ENCODE measurements around the gene TNS3.
"Not testable (repeated sequence)": the region's sequence is repeated elsewhere in the genome, so short reads cannot be mapped to it uniquely, and the experiment has no call there.

Gene TNS3

DNA sequence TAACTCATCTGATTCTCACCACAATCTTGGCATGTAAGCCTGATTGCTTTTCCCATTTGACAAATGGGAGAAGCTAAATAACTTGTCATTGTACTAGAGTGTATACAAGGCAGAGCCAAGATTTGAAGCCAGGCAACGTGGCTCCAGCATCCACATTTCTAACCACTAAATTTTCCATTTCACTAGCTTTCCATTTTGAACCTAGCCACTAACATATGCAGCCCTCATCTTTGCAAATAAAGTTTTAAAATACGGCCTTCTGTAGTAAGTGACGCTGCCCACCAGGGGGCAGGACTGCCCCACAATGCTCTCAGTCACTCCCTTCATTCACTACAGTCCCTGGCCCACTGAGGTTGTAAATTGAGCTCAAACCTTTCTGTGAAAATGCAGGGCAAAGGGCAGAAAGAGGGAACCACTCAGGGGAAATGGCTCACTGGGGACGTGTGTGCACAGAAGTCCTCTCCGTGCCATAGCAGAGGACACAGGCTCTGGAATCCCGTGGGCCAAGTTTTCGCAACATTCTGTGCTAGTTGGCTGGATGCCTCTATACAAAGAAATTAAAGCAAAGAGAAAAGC, 315.7 kb downstream of the TNS3 start:
- DNase-seq = peak; percentile 80

DNA sequence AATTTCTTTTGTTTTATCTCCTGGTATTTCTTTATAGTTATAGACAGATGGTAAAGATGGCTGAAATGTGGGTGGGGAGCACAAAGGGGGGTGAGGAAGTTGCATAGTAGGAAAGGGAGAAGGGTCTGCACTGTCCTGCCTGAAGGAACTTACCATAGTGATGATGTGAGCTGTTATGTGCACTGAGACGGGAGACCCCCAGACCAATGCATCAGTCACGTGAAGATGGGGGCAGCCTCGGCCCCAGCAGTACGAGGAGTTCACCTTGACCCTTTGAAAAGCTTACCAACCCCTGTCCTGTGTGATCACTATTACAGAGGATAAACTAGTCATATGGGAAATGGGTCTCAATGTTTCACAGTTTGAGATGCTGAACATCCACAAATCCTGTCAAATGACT, 316.3 kb downstream of the TNS3 start:
- no peak for DNase-seq

DNA sequence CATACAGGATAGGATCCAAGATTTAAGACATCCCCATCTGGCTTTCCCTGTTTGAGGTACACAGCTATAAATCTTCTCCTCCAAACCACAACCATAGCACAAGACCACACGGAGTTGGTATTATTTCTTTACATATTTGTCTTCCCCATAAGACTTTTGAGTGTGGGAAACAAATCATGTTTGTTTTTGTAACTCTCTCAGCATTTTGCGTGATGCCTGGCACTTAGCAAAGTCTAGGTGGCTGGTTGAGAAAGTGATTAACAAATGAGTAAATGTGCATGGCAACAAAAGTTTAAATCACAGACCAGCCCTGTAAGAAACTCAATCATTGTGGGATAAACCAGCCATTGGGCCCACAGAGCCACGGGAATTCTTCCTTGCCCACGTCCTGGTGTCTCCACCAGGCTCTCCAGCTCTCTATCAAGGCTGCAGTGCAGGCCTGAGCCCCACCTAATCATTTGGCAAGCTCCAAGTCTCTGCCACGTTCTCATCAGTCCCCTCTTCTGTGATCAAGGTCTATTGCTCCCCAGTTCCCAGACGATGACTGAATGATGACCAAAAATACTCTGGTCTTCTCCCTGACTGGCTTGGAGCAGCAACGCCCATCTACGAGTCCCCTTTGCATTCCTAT, 317.8 kb downstream of the TNS3 start:
- no peak for DNase-seq

DNA sequence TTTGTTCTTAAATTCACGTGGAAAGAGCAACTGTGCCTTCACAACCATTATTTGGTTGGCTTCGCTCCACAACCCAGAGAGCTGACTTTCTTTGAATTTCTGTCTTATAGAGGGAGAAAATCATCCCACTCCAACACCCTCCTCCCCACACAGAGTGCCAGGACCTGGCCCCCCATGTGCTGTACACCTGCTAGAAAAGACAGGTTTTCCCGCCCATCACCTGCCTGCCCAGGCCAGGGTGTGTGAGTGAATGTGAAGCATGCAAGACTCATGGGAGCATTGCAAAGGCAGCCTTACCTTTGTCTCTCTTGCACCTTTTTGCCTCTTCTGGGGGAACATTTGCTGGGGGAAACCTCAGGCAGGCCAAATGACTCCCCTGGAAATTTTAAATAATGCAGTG, 319.0 kb downstream of the TNS3 start:
- DNase-seq = no peak

DNA sequence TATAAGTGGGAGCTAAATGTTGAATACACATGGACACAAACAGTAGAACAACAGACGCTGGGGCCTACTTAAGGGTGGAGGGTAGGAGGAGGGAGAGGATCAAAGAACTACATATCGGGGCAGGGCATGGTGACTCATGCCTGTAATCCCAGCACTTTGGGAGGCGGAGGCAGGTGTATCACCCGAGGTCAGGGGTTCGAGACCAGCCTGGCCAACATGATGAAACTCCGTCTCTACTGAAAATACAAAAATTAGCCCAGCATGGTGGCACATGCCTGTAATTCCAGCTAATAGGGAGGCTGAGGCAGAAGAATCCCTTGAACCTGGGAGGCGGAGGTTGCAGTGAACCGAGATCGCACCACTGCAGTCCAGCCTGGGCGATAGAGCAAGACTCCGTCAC, 319.8 kb downstream of the TNS3 start:
- not testable (repeated sequence) for DNase-seq

DNA sequence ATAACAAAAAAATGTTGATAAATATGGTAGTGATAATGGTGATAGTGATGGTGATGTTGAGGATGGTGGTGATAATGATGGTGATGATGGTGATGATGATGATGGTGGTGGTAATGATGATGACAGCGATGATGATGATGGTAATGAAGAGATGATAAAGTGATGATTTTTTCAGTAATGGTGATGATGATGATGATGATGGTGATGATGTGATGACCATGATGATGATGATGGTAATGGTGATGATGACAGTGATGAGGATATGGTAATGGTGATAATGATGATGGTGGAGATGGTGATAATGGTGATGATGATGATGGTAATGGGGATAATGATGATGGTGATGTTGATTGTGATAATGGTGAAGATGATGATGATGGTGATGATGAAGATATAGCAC, 321.6 kb downstream of the TNS3 start:
- DNase-seq = no peak

DNA sequence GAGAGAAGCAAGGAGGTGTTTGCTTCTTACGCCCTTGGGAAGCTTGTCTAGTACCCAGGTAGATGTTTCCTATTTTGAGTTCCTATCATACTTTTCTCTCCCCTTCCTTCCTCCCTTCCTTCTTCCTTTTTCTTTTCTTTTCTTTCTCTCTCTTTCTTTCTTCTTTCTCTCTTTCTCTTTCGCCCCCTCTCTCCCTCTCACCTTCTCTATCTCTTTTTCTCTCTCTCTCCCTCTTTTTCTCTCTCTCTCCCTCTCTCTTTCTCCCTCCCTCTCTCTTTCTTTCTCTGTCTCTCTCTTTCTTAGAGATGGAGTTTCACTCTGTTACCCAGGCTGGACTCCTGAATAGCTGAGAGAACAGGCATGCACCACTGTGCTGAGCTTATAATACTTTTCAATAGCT, 322.2 kb downstream of the TNS3 start:
- DNase-seq = no peak

DNA sequence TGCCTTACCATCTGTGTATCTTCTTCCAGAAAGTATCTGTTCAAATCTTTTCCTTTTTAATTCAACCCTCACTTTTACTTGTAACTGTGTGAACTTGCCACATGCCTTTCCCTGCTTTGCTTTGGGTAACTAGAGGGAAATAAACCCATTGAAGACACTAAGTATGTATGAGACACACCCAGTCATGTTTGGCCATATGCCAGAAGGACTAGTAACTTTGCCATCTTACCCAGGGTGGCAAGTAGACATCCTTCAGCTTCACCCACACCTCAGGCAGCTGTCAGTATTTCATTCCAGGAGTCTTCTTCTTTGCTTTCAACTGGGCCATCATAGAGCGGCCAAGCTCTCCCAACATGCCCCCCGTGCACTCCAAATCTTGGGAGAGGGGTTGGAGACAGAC, 323.1 kb downstream of the TNS3 start:
- no peak for DNase-seq

DNA sequence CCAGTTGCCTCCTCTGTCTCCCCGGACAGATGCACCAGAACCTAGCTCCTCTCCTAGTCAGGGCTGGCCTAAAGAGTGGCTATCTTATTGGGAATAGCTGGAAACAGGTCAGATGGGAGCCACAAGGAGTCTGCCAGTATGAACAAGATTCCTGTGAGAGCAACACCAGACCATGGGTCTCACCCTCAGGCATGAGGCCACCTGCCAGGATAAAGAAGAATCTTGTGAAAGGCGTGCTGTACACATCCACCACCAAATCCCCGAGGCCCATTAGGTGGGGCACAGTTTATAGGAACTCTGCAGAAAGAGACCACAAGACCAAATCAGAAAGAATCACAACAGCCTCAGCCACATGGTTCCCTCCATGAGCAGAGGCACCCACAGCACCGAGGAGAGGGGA, 325.9 kb downstream of the TNS3 start:
- DNase-seq = no peak

DNA sequence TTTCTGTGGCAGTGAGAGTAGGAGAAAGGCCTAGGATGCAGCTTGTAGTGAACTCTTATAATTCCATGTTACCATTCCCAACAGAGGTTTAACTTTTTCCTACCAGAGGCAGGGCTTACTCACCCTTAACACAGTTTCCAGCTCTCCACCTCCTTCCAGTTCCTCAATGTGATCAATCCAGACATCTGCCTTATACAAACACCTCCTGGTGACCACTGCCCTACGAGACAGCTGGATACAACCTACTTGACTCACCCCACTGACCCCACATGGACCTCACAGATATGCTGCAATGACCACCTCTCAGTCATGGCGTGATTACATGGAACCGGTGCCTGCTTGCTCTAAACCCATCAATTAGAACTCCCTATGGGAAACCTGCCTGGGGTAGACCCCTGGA, 326.5 kb downstream of the TNS3 start:
- DNase-seq = no peak

DNA sequence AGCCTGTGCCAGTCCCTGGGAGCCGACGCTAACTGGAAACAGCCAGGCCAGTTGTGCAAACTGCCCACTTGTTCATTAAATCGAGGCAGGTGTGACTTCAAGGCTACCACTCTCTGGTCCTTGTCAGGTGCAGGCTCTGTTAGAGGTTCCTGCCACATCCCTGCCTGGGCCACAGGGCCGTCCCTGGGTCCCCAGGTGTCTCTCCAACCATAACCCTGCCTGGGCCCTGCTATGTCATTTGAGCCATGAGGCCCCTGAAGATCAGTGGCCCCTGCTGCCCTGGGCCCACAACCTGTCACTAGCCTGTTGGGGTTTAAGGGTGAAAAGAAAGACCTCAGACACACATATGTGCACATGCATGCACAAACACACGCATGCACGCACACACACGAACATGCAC, 326.9 kb downstream of the TNS3 start:
- DNase-seq = no peak

DNA sequence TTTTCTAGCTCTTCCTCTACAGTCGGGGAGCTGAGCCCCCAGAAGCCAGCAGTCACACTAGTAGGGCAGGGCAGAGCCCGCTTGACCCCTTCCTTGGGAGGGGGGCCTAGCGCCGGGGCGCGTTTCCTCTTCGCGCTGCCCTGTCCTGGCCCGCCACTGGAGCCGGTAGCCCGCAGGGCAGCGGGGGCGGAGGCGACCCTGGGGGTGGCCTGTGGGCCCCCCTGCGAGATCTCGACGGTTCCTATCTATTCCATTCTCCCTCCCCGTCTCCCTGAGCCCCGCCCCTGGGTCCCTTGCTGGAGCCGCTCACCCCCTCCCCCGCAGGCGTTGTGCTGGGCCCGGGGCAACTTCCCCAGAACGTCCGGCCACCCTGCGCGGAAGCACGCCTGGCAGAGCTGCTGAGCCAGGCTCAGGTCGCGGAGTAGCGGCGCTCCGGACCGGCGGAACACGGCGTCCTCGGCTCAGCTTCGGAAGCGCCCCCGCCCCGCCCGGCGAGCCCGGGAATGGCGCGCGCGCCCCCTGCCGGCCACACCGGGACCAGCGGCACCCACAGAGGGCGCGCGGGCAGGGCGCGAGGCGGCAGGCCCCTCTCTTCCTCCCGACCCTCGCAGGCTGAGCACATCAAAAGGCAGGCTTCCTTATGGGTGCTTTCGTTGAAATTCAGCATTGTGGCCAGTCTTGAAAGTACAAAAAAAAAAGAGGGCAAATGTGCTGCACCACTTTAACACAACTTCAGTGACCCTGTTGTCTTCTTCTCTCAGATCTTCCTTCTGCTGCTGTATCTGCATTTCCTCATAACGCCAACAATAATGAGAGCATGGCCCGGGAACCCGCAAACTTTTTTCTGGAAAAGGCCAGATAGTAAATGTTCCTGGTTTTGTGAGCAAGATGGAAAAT, 327.6 kb downstream of the TNS3 start:
- peak; percentile 84 for DNase-seq

DNA sequence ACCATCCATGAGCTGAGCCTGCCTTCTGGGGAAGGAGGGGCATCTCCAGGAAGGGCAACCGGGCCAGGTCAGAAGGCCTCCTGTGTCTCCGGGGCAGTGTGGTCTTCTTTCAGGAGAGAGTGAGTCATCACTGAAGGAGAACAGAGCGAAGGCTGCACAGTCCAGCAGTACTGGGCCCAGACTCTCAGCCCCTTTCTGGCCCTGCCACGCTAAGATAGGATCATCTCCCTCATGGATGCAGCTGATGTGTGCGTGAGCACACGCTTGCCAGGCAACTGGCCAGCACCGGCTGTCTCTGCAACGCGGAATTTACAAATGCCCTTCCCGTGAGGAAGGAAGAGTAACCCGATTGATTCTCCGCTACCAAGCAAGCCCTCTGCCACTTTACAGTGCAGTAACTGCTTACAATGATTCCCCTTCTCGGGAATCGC, 328.2 kb downstream of the TNS3 start:
- peak; percentile 51 for DNase-seq

DNA sequence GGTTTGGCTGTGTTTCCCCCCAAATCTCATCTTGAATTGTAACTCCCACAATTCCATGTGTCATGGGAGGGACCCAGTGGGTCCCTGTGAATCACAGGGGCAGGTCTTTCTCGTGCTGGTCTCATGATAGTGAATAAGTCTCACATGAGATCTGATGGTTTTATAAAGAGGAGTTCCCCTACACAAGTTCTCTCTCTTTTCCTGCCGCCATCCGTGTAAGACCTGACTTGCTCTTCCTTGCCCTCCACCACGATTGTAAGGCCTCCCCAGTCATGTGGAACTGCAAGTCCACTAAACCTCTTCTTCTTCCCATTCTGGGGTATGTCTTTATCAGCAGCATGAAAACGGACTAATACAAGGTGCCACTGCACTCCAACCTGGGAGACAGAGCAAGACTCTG, 329.2 kb downstream of the TNS3 start:
- no peak for DNase-seq

DNA sequence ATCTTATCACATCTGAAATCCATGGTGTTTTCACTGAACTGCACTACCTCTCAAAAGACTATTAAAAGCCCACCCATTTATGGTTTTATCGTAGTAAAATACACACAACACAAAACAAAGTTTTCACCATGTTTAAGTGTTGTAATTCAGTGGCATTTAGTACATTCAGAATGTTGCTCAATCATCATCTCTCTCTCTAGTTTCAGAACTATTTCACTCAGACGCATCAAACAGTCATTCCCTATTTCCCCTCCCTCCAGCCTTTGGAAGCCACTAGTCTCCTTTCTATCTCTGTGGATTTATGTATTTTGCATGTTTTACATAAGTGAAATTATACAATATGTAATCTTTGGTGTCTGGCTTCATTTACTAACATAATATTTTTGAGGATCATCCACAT, 332.6 kb downstream of the TNS3 start:
- no peak for DNase-seq

DNA sequence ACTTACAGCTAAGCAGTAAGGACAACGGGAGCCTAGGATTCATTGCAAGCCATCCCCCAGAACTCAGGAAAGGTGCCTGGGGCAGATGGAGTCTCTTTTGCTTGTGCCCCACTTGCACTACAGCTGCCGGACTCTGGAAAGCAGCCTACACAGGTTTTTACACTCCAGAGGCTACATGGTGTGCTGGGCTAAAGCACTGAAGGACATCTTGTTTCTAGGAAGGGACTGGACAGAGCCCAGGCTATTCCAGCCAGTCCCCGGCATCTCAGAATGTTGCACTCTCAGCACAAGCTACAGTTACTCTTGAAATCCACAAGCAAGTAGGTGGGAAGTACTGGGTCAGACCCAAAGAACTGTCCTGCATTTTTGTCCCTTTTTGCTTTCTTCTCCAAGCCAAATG, 333.1 kb downstream of the TNS3 start:
- no peak for DNase-seq

DNA sequence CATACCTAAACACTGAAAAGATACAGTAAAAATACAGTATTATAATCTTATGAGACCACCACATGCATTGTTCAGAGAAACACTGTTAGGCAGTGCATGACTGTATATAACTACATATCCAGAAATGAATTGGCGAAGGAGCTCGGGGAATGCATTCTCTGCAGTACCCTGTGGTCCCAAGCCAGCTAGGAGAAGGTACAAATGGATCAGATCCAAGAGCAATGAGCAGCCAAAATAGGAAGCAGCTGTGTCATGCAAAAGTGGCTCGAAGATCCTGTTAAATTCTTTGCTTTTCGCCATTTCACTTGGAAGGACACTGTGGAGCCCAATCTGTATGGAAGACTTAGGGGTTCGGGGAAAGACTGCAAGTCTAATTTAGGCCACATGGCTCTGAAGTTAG, 334.8 kb downstream of the TNS3 start:
- no peak for DNase-seq

DNA sequence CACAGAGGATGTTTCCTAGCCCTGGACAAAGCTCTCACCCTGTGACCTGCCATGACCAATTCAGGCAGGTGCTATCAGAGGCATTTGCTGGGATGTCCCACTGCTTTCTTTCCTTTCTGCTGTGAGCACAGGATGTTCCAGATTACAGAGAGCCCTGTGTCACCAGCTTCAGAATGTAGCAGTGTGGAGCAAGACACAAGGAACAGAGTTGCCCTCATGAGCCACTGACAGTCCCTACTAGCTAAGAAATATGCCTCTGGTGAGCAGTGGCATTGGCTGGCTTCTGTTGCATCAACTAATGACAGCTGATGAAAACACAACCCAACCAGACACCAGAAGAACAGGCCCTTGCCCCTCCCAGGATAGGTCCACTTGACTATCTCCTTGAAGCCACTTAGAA, 337.2 kb downstream of the TNS3 start:
- no peak for DNase-seq

DNA sequence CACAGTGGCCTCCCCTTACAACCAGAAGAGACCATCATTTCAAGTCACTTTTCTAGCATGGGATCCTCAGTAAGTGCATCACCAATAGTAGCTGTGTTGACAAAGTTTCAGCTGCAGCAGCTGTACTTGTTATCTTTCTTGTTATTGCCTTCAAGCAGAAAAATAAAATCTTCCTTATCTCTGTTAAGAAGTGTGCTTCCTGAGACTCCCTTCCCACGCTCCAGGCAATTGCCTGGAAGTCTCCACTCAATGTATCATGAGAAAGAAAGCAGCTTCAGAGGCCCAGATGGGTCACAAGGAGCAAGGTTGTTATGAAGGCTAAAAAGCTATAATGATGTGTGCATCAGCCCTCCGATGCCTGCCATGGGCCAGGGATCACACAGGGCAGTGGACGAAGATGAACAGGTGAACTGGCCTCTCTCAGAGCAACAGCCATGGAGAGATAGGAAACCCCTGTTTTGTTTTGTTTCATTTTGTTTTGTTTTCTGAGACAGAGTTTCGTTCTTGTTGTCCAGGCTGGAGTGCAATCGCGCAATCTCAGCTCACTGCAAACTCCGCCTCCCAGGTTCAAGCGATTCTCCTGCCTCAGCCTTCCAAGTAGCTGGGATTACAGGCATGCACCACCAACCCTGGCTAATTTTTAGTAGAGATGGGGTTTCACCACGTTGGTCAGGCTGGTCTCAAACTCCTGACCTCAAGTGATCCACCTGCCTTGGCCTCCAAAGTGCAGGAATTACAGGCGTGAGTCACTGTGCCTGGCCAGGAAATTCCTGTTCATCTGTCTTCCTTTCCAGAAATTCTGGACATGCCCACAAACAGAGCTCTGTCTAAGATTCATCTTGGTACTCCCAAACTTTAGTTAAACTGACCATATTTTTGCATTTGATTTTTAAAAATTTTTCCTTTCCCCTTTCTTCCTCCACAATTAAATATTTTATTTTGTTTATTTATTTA, 340.5 kb downstream of the TNS3 start:
- no peak for DNase-seq

DNA sequence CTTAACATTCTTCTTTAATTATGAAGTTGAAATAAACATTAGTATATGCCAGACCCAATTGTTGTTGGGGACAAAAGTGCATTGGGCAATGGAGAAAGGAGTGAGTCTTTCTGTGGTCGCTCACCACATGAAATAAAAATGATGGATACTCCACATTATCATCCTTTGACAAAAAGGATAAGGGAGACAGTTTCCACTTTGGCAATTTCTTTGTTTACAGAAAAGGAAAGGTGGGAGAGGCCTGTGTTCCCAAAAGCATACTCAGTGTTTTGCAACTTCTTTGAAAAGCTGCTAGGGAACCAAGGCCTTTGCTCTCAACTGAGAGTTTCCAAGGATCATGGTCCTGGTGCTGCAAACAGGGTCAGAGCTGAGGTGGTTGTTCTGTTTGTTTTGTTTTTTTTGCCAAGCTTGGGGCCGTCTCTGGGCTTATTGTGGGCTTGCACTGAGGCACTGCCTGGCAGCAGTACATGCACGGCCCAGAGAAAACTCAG, 341.9 kb downstream of the TNS3 start:
- DNase-seq = no peak

DNA sequence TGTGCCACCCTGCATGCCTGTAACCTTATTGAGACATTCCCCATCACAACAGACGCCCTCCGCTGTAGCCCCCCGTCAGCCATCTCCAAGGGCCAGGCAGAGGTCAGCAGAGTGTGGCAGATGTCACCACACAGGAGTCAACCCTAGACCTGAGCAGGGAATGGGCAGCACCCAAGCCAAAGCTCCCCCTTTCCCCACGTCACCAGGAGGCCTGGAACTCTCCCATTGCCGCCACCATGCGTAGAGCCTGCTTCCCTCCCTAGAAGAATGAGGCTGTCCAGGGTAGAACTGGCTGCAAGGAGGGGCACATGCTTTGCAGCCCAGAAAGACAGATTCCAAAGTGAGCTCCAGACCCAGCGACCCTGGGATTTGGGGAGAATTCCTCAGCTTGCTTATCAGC, 342.9 kb downstream of the TNS3 start:
- no peak for DNase-seq

DNA sequence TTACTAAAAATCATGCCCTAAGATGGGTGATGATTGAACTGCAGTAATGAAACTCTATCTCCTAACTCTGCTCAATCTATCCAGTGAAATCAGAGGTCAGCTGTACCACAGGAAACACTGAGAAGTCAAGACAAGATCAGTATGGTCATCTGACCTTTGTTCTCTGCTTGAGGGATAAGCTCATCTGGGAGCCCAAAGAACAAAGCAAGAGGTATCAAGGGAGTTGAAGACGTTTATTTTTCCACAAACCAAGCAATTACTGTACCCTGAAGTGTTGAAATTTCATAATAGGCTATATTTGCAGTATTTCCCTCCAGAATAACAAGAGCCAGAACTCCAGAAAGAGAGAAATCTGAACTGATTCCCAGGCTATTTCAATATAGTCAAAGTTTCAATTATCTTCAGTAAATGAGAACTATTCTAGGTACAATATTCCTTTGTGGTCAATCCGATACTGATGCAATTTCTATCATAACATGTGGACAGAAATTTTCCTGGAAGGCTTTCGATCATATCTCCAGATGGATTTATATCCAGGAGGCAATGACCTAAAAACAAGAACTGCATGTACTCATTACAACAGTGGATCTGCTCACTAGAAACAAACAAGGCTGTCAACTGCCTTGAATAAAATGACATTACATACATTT, 345.3 kb downstream of the TNS3 start:
- no peak for DNase-seq

Data from NCI-H69 (cell line).